Lung (tissue), 12 donors: Measurements from ENCODE around the gene FOLR2. TPM values are rescaled to one million over a fixed set of nuclear protein-coding genes. Genes with fewer than 3 reads are reported as not detected.

ENCODE experiments used
- ATAC-seq: fragments of 200-7000 bp; cut with Tn5 transposase; one replicate; pipeline ENCODE4 v1.9.1; 2020; ENCODE audit warnings: moderate number of reproducible peaks; ENCODE audit not compliant: insufficient read depth, low FRiP score
- DNase-seq, 3 donors: peaks; one replicate each; pipeline ENCODE4 v3.0.0-alpha.2; 2013 to 2017
- H3K27ac ChIP-seq, 2 donors: one replicate each; pipeline ENCODE4 v1.5.1; 2013; ENCODE audit warnings: mild to moderate bottlenecking in 2 of 2, moderate library complexity in 2 of 2, control low read depth in 1 of 2, inconsistent platforms in 1 of 2, low read depth in 1 of 2, low read length in 1 of 2
- H3K27me3 ChIP-seq, 3 donors: one replicate each; pipeline ENCODE4 v1.5.1; 2013; ENCODE audit warnings: low read length in 2 of 3; ENCODE audit not compliant: control insufficient read depth in 3 of 3, insufficient read depth in 3 of 3
- H3K36me3 ChIP-seq, 4 donors: one replicate each; pipeline ENCODE4 v1.5.1; 2013; ENCODE audit warnings: low read length in 4 of 4, mild to moderate bottlenecking in 1 of 4, moderate library complexity in 1 of 4; ENCODE audit not compliant: control insufficient read depth in 4 of 4, insufficient read depth in 4 of 4
- H3K4me1 ChIP-seq, 5 donors: one replicate each; pipeline ENCODE4 v1.5.1; 2013; ENCODE audit warnings: low read length in 5 of 5, mild to moderate bottlenecking in 2 of 5, moderate library complexity in 1 of 5; ENCODE audit not compliant: control insufficient read depth in 5 of 5, insufficient read depth in 5 of 5
- H3K4me3 ChIP-seq: one replicate; pipeline ENCODE4 v1.5.1; 2013; ENCODE audit warnings: mild to moderate bottlenecking, control low read depth, moderate library complexity
- H3K9ac ChIP-seq, 2 donors: one replicate each; pipeline ENCODE4 v1.5.1; 2013; ENCODE audit warnings: low read length in 2 of 2, control low read depth in 1 of 2; ENCODE audit not compliant: insufficient read depth in 1 of 2
- H3K9me3 ChIP-seq, 4 donors: one replicate each; pipeline ENCODE4 v1.5.1; 2013; ENCODE audit warnings: low read length in 3 of 4, mild to moderate bottlenecking in 1 of 4, moderate library complexity in 1 of 4; ENCODE audit not compliant: control insufficient read depth in 4 of 4, insufficient read depth in 3 of 4
- CTCF ChIP-seq: IDR thresholded peaks from 2 replicates; pipeline ENCODE4 v1.5.1; 2012; ENCODE audit warnings: mild to moderate bottlenecking; ENCODE audit errors: control extremely low read depth, extremely low read depth
- WGBS, 2 donors: extraction: QIAGEN DNeasy Blood & Tissue Kit; methylation state at CpG; one replicate each; pipeline ENCODE4 v1.1.7; 2013; 5-methylcytosine and 5-hydroxymethylcytosine counted together
- polyA plus RNA-seq, 2 donors: library from polyadenylated mRNA; stranded (reverse); fragments of 200-250 nt; gene quantifications; one replicate each; pipeline ENCODE4 v1.2.1, GENCODE V29; 2013
- total RNA-seq, 2 donors: library from RNA; depleted of rRNA in 1 of 2; stranded (reverse); fragments of >200 nt in 1 of 2; gene quantifications; one replicate each; pipeline ENCODE4 v1.2.1, GENCODE V29; 2014 to 2021
- donor health status: control.
- donor health status: control.
- donor health status: Bipolar disorder and iron deficiency.
- donor health status: healthy.
- donor health status: DM: yes; HTN: yes; CAD: no.

The FOLR2 gene
- total and polyA plus RNA-seq, 4 donors: 3.2 to 19.7 (median 10.2) TPM

DNA sequence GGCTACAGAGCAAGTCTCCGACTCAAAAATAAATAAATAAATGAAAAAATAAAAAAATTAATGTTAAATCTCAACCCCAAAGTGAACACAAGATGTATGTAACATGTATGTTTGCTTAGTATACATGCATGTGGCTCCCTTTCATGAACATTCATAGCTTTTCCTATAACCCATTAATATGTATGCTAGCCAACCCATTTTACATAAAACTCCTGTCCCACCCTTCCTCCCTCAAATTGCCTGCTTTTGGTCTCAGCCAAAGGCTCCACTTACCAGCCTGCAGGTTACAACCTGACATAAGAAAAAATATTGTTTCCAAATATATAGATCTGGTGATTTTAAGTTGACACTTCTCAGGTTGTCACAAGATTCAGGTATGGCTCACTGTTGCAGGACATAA lies 28.3 kb upstream of the FOLR2 start:
- H3K4me3 ChIP-seq: no peak overlapping the region

GRCh38 chr11:72189455-72190250 lies 26.9 kb upstream of the FOLR2 start:
- peak; percentile 49 for ATAC-seq
- peak overlapping the region in 1 of 2 donors; percentile 8 for H3K9ac ChIP-seq
- no peak overlapping the region for H3K4me3 ChIP-seq
- peak overlapping the region in 1 of 2 donors; percentile 49 for H3K27ac ChIP-seq
- 54 to 85% methylated on average over 3 of the region's 3 CpGs for WGBS, 2 donors
- no peaks in the 10 kb centered on the region for H3K36me3 ChIP-seq
- peak; percentile 92 to 98 (median 96) for DNase-seq
- H3K9me3 ChIP-seq: no peaks in the 10 kb centered on the region
- peaks cover 0 to 28% (median 23%) of the 10 kb centered on the region in 5 donors for H3K4me1 ChIP-seq
- H3K27me3 ChIP-seq: no peaks in the 10 kb centered on the region
- no peak for TF ChIP-seq CTCF

More for the DNA sequence above, 28.3 kb upstream of the FOLR2 start:
- Histone ChIP-seq H3K27me3 (no peaks in the 10 kb centered on the region), H3K9ac (no peak overlapping the region), H3K9me3 (no peaks in the 10 kb centered on the region), H3K27ac (no peak overlapping the region), H3K4me1 (peaks cover 0 to 28% (median 23%) of the 10 kb centered on the region in 5 donors), H3K36me3 (no peaks in the 10 kb centered on the region)
- 83 to 96% methylated on average over 1 of the region's 1 CpG for WGBS, 2 donors
- TF ChIP-seq CTCF: no peak
- no peak for ATAC-seq
- no peak for DNase-seq

- no peak overlapping the region for H3K4me3 ChIP-seq
- no peak for TF ChIP-seq CTCF
- H3K9me3 ChIP-seq: no peaks in the 10 kb centered on the region
- H3K36me3 ChIP-seq: no peaks in the 10 kb centered on the region
- no peak overlapping the region for H3K9ac ChIP-seq
- H3K27me3 ChIP-seq: no peaks in the 10 kb centered on the region
- H3K27ac ChIP-seq: peak overlapping the region in 1 of 2 donors; percentile 64
- DNase-seq (peak in 1 of 3 donors; percentile 21), ATAC-seq (no peak)
- peaks cover 0 to 28% (median 23%) of the 10 kb centered on the region in 5 donors for H3K4me1 ChIP-seq
- WGBS, 2 donors: 73 to 82% methylated on average over 5 of the region's 5 CpGs
Measured at GRCh38 chr11:72190631-72191071, 25.9 kb upstream of the FOLR2 start.
